Left lobe of liver (tissue), 2 donors: Measurements from ENCODE around the gene RGMA. TPM values are rescaled to one million over a fixed set of nuclear protein-coding genes. Genes with fewer than 3 reads are reported as not detected.
"Not testable (repeated sequence)": the region's sequence is repeated elsewhere in the genome, so short reads cannot be mapped to it uniquely, and the experiment has no call there.

ENCODE experiments used
- ATAC-seq: fragments of 200-7000 bp; cut with Tn5 transposase; one replicate; pipeline ENCODE4 v1.9.1; 2020; ENCODE audit warnings: mild to moderate bottlenecking, moderate library complexity
- DNase-seq: peaks from one replicate; pipeline ENCODE4 v3.0.0-alpha.2; 2020; ENCODE audit warnings: low spot score
- total RNA-seq: library from RNA; stranded (reverse); gene quantifications from one replicate; pipeline ENCODE4 v1.2.1, GENCODE V29; 2021
- donor health status: DM: no; HTN: no; CAD: no; lungs with moderate emphysema.
- donor health status: DM: no; HTN: yes; CAD: no.

Gene RGMA
- total RNA-seq, 1 donor from 2014 or later: 0.33 TPM

- no peak for ATAC-seq
Observed at GRCh38 chr15:93049233-93049632, 39.8 kb downstream of the RGMA start.

DNA sequence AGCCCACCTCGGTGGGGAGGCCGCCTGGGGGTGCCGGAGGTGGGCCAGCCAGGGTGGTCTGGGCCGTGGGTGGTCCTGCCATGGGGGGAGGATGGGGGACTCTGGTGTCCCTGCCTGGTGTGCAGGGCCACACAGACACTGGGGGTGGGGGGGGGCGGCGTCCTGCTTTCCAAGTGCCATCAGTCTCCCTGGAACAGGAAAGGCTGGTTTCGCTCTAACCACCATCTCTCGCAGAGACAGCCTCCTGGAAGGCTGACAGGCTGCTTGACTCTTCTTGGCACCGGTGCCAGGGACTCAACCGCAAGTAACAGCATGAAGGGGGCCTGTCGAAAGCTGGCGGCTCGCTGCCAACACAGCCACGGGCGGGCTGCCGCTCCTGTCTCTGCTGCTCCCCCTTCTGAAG lies 40.3 kb downstream of the RGMA start:
- ATAC-seq (no peak), DNase-seq (no peak)

More at GRCh38 chr15:93049233-93049632, 39.8 kb downstream of the RGMA start:
- no peak for DNase-seq

DNA sequence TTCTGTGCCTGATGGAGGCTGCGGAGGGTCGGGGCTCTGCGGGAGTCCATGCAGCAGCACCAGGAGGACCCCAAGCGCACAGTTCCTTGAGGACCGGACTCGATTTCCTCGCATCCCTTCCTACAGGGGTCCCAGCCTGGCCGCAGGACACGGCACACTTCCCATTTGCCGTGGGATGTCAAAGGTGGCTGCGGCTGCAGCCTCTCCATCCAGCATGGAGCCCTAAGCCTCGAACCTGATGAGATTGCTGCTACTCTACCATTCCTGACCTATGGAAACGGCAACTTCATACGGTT lies 40.6 kb downstream of the RGMA start:
- ATAC-seq (no peak), DNase-seq (no peak)

DNA sequence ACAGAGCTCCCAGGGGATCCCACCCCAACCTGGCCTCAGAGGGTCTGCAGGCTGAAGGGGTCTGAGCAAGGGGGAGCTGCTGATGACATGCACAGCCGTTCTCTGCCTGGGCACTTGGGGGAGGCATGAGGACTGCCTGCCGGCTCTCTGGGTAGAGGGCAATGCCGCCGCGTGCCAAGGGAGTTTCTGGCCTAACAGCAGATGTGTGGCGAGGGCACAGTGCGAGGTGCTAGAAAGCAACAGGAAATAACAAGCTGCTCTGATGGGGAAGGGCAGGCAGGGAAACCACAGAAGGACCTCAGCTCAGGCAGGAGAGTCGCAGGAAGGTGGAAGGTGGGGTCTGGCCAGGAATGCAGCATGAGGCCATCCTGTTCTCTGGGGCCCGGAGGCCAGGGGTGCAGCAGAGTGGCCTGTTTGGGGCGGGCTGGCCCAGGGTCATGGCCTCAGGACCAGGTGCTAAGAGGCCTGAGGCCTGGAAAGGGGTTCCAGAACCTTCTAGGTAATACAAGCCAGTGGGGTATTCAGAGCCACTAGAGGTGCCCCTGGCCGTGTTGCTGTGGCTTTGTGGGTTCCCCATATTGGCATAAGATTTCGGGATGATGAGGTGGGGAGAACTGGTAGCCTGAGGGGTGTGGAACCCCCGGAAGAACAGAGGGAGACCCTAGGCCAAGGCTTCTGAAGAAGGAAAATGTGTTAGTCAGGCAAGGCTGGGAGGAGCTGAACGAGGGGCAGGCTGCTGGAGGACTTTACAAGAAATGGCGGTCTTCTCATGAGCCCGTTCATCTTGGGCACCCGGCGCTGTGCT lies 41.2 kb downstream of the RGMA start:
- DNase-seq (no peak), ATAC-seq (no peak)

DNA sequence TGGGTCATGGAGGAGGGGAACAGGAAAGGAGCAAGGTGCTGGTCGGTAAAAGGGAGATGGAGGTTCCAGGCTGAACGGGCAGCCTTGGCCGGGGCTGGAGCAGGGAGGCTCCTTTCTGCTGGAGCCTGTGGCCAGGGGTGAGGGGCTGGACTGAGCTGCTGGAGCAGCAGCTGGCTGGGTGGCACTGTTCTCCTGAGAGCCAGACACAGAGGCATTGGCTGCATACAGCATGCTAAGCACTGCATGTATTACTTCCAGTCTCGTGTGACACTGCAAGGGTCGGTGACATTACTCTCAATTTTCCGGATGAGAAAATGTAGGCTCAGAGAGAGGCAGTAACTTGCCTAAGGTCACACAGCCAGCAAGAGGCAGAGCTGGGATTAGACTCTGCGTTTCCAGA lies 42.3 kb downstream of the RGMA start:
- DNase-seq (no peak), ATAC-seq (no peak)

GRCh38 chr15:93046120-93046519 lies 42.9 kb downstream of the RGMA start:
- DNase-seq: no peak

GRCh38 chr15:93045191-93045785 lies 43.7 kb downstream of the RGMA start:
- no peak for ATAC-seq
- no peak for DNase-seq

More at GRCh38 chr15:93046120-93046519, 42.9 kb downstream of the RGMA start:
- no peak for ATAC-seq

GRCh38 chr15:93044301-93045190 lies 44.5 kb downstream of the RGMA start:
- DNase-seq (no peak), ATAC-seq (no peak)

GRCh38 chr15:93043621-93044300 lies 45.2 kb downstream of the RGMA start:
- DNase-seq (no peak), ATAC-seq (no peak)

DNA sequence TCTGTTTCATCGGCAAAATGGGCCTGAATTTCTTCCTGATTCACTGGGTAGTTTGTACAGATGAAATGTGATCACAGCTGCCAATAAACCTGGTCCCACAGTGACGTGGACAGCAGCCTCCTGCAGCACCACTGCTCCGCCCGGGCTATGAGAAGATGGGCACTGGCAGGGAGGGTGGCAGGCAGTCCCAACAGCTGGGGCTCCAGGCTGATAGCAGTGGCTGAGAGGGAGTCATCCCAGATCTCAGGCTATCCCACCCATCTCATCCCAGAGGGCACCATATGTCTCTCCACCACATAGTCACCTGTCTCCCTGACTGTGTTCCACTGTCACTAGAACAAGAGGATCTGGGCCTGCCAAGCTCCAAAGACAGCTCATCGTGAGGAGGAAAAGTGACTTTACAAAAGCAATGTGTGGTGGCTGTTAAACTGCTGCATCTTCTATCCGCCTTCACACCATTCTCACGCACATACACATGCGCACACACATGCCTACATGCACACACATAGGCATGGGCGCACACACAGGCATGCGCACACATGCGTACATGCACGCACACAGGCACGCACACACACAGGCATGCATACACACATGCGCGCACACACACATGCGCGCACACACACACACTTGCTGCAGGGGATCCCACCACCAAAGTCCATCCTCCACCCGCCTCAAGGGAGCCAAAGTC lies 46.2 kb downstream of the RGMA start:
- DNase-seq (no peak), ATAC-seq (no peak)

DNA sequence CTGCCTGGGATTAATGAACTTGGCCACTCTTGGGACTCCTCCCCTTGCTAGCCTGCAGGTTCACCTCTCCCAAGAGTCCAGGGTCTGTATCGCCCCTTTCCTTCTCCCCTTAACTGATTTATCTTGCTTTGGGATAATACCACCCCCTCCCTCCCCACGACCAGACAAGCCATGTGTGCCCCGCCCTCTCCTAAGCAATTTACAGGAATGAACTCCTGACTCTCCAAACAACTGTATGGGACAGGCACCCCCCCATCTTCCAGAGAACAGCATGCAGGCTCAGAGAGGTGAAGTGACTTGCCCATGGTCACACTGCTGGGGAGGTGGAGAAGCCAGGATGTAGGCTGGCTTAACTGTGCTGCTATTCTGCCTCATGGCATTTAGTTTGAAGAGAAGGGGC lies 46.8 kb downstream of the RGMA start:
- ATAC-seq (no peak), DNase-seq (no peak)

DNA sequence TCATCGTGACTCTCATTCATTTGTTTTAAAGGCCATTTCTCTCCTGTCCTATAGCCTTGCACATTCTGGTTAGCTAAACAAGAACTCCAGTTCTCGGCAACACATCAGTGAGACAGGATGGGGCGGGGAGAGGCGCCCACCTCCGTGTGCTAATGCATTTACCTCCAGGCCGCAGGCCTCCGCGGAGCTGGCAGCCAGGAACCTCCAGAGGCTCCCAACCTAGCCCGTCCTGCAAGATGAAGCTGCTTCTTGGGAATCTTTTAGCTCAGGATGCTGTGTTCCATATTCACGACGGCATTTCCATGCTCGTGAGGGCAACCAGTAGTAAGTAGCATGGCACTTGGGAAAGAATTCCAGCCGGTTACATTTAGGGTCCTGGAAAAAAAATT lies 47.9 kb downstream of the RGMA start:
- ATAC-seq (no peak), DNase-seq (no peak)

DNA sequence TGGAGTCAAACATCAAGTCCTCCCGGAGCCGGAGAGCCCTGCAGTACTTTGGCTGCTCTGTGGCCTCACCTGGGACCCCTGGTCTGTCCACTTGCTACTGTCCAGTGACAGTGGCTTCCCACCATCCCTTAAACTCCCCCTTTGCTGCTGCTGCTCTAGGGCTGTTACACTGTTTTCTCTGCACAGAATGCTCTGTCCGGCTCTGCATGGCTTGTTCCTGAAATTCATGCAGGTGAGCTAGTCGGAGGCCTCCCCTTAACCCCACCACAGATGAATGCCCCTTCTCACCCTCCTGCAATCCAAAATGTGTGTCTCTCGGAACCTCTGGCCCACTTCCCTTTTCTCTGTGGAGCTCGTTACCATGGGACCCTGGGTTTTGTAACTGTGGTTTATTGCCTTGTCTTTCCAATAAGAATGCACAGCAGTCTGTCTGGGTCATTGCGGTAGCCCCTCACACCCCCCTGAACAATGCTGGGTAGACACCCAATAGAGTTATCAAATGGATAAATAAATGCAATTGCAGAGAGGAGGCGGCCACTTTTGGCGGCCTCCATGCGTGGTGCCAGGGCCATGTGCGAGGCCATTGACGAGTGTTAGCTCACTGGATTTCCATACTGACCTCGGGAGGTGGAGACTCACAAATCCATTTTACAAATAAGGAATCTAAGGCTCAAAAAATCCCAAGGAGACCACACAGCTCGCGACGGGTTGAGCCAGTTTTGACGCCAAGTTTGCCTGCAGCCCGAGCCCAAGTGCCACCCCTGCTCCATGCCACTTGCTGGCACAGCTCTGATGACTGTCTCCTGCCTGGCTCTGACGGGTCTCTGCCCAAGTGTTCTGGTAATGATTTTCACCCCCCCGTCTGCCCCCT lies 48.5 kb downstream of the RGMA start:
- DNase-seq (no peak), ATAC-seq (no peak)

- DNase-seq, ATAC-seq: not testable (repeated sequence)
Observed at GRCh38 chr15:93039562-93040287, 49.3 kb downstream of the RGMA start.

GRCh38 chr15:93037820-93038705 lies 50.9 kb downstream of the RGMA start:
- ATAC-seq (no peak), DNase-seq (no peak)

DNA sequence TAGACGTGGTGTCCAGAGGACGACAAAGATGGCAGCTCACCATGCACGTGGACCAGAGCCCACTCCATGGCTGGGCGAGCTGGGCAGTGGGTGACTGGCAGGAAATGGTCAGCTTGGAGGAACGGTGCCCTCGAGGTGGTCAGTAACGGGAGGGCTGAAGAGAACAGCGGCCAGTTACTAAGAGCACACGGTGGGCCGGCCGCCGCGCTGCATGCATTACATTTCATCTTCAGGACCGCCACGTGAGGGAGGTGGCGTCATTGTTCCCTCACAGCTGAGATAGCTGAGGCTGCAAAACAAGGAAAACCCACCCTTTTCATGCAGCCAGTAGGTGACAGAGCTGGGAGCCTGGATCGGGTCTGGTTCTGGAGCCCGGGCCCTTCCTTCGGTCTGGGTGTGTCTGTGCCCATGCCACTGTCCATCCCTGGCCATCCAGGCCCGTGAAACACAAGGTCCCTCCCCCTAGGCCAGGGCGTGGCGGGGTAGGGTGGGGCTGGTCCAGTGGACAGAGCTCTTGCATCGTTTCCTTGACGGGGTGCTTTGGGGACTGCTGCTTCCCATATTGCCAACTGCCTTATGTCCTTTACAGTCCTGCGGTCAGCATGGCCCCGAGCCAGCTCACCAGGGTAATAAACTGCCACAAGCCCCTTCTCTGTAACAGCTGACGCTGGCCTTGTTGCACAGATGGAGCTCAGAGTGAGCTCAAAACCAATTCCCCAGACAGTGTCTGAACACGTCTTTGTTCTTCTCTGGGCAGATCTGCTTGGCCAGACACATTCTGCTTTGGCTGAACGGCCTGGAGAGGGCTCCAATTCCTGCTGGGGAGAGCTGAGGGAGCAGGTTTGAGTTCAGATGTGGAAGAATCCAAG lies 51.8 kb downstream of the RGMA start:
- DNase-seq: no peak
- no peak for ATAC-seq
